Fibroblast of lung (primary cell): ENCODE results near the gene SLC6A9. TPM values are rescaled to one million over a fixed set of nuclear protein-coding genes. Genes with fewer than 3 reads are reported as not detected.

ENCODE experiments used
- DNase-seq, 2 donors: peaks; one replicate each; pipeline versions ENCODE4 v3.0.0 to v3.0.0-alpha.2; 2010; ENCODE audit warnings: low read depth in 2 of 2
- H2AFZ ChIP-seq: 2 replicates; pipeline ENCODE4 v1.5.1; 2012; ENCODE audit warnings: low read length, control low read depth, inconsistent platforms
- H3K27ac ChIP-seq: 2 replicates; pipeline ENCODE4 v1.5.1; 2011; ENCODE audit warnings: low read length, control low read depth; ENCODE audit not compliant: insufficient read depth
- H3K27me3 ChIP-seq: 2 replicates; pipeline ENCODE4 v1.5.1; 2011; ENCODE audit warnings: mild to moderate bottlenecking, low read length; ENCODE audit not compliant: control insufficient read depth, insufficient read depth
- H3K36me3 ChIP-seq: 2 replicates; pipeline ENCODE4 v1.5.1; 2011; ENCODE audit warnings: low read length; ENCODE audit not compliant: control insufficient read depth, insufficient read depth
- H3K4me1 ChIP-seq: 2 replicates; pipeline ENCODE4 v1.5.1; 2011; ENCODE audit warnings: low read length; ENCODE audit not compliant: control insufficient read depth, insufficient read depth; ENCODE audit errors: extremely low read depth
- H3K4me2 ChIP-seq: 2 replicates; pipeline ENCODE4 v1.5.1; 2011; ENCODE audit warnings: low read length, control low read depth; ENCODE audit not compliant: insufficient read depth; ENCODE audit errors: extremely low read depth
- H3K4me3 ChIP-seq, 4 experiments: fragments of 200-600 bp in 1 of 4; sonication (generic) in 1 of 4; replicated peaks in 1 of 4; 2 replicates each; pipeline ENCODE4 v1.5.1; 2011 to 2016; ENCODE audit warnings: low read length in 4 of 4, low read depth in 3 of 4, mild to moderate bottlenecking in 3 of 4, control low read depth in 2 of 4, inconsistent platforms in 1 of 4, mixed read lengths in 1 of 4; ENCODE audit not compliant: insufficient read depth in 1 of 4; ENCODE audit errors: control extremely low read depth in 1 of 4
- H3K79me2 ChIP-seq: 2 replicates; pipeline ENCODE4 v1.5.1; 2012; ENCODE audit warnings: mild to moderate bottlenecking, low read length, inconsistent platforms; ENCODE audit not compliant: control insufficient read depth, insufficient read depth
- H3K9ac ChIP-seq: 2 replicates; pipeline ENCODE4 v1.5.1; 2011; ENCODE audit warnings: mild to moderate bottlenecking, low read length, control low read depth; ENCODE audit not compliant: insufficient read depth
- H3K9me3 ChIP-seq: 2 replicates; pipeline ENCODE4 v1.5.1; 2012; ENCODE audit warnings: low read depth, low read length; ENCODE audit not compliant: control insufficient read depth, insufficient read depth
- H4K20me1 ChIP-seq: 2 replicates; pipeline ENCODE4 v1.5.1; 2011; ENCODE audit warnings: low read length; ENCODE audit not compliant: control insufficient read depth, insufficient read depth; ENCODE audit errors: extremely low read depth
- EZH2 ChIP-seq: IDR thresholded peaks from 2 replicates; pipeline ENCODE4 v1.5.1; 2012; ENCODE audit warnings: low read length, control low read depth, mild to moderate bottlenecking; ENCODE audit errors: missing control alignments
- polyA plus RNA-seq, 2 donors: library from polyadenylated mRNA; depleted of rRNA in 1 of 2; stranded (reverse) in 1 of 2; unstranded in 1 of 2; fragments of >200 nt; gene quantifications; 2 replicates each; pipeline ENCODE4 v1.2.1, GENCODE V29; 2011 to 2012; ENCODE audit warnings: missing spikeins in 1 of 2
- total RNA-seq: library from RNA; depleted of rRNA; stranded (reverse); fragments of >200 nt; gene quantifications from 2 replicates; pipeline ENCODE4 v1.2.1, GENCODE V29; 2014
- TF ChIP-seq, protein P1 (sequence below), 2 donors: IDR thresholded peaks in 1 of 2; conservative IDR thresholded peaks in 1 of 2; 1 replicate in 1 of 2; 2 replicates in 1 of 2; pipeline ENCODE4 v1.5.1; 2011 to 2012; ENCODE audit warnings: low read length in 2 of 2, control low read depth in 1 of 2, inconsistent platforms in 1 of 2, low read depth in 1 of 2, mild to moderate bottlenecking in 1 of 2

Gene SLC6A9
- total and polyA plus RNA-seq, 2 donors (not counting 1 experiment from before 2014, with no cell fraction given): 3.4 to 19.5 TPM

DNA sequence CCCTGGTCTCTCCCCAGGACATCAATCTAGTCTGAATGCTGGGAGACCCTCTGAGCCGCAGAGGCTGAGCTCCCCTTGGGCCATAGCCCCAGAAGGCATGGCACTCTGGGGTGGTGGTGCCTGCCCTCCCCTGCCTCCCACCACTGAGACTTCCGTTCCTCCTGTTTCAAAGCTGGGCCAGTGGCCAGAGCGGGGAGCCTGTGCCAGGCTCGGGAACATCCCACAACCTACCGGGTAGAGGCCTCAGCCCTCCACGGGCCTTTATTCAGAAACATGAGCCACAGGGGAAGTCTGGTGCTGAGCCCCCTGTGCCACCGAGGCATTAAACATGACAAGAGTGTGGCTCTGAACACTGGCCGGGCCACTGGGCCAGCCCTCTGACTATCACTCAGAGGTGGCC is 31.8 kb downstream of the SLC6A9 start:
- Histone ChIP-seq H3K4me3 (no peak overlapping the region), H3K27ac (no peak overlapping the region), H3K4me1 (no peaks in the 10 kb centered on the region), H3K4me2 (no peak overlapping the region), H3K79me2 (no peaks in the 10 kb centered on the region), H3K9me3 (no peaks in the 10 kb centered on the region), H2AFZ (no peak overlapping the region), H3K27me3 (no peaks in the 10 kb centered on the region), H3K9ac (no peak overlapping the region), H3K36me3 (no peaks in the 10 kb centered on the region), H4K20me1 (no peaks in the 10 kb centered on the region)
- TF ChIP-seq EZH2: no peak
- TF ChIP-seq, protein P1, sequence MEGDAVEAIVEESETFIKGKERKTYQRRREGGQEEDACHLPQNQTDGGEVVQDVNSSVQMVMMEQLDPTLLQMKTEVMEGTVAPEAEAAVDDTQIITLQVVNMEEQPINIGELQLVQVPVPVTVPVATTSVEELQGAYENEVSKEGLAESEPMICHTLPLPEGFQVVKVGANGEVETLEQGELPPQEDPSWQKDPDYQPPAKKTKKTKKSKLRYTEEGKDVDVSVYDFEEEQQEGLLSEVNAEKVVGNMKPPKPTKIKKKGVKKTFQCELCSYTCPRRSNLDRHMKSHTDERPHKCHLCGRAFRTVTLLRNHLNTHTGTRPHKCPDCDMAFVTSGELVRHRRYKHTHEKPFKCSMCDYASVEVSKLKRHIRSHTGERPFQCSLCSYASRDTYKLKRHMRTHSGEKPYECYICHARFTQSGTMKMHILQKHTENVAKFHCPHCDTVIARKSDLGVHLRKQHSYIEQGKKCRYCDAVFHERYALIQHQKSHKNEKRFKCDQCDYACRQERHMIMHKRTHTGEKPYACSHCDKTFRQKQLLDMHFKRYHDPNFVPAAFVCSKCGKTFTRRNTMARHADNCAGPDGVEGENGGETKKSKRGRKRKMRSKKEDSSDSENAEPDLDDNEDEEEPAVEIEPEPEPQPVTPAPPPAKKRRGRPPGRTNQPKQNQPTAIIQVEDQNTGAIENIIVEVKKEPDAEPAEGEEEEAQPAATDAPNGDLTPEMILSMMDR (conservative IDR thresholded peaks at IDR 0.05 in 1 of 2, IDR thresholded peaks at IDR 0.05 in 1 of 2; ENCODE audit: low read depth in 1 of 2, low read length in 2 of 2): no peak
- no peak for DNase-seq

DNA sequence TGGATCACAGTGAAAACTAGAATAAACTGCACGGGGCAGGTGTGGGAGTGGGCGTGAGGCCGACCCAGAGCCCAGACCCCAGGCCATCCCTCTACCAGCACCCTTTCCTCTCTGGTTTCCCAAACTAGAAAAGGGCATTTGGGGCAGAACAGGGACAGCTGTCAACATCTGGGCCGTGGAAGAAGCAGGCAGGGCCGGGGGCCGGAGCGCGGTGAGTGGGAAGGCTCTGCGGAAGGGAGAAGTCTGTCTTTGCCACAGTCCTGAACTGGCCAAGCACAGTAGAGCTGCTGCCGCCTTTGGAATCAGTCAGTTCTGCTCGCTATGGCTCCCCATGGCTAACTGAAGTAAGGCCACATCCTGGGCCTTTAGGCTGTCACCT is 33.3 kb downstream of the SLC6A9 start:
- no peak for DNase-seq
- H3K36me3 ChIP-seq: no peaks in the 10 kb centered on the region
- no peak overlapping the region for H3K9ac ChIP-seq
- no peaks in the 10 kb centered on the region for H3K79me2 ChIP-seq
- TF ChIP-seq, protein P1 (conservative IDR thresholded peaks at IDR 0.05 in 1 of 2, IDR thresholded peaks at IDR 0.05 in 1 of 2; ENCODE audit: low read depth in 1 of 2, low read length in 2 of 2): no peak
- TF ChIP-seq EZH2: no peak
- no peak overlapping the region for H3K4me3 ChIP-seq
- no peak overlapping the region for H3K27ac ChIP-seq
- H3K27me3 ChIP-seq: no peaks in the 10 kb centered on the region
- no peak overlapping the region for H3K4me2 ChIP-seq
- no peaks in the 10 kb centered on the region for H4K20me1 ChIP-seq
- H3K9me3 ChIP-seq: no peaks in the 10 kb centered on the region
- no peak overlapping the region for H2AFZ ChIP-seq
- no peaks in the 10 kb centered on the region for H3K4me1 ChIP-seq

DNA sequence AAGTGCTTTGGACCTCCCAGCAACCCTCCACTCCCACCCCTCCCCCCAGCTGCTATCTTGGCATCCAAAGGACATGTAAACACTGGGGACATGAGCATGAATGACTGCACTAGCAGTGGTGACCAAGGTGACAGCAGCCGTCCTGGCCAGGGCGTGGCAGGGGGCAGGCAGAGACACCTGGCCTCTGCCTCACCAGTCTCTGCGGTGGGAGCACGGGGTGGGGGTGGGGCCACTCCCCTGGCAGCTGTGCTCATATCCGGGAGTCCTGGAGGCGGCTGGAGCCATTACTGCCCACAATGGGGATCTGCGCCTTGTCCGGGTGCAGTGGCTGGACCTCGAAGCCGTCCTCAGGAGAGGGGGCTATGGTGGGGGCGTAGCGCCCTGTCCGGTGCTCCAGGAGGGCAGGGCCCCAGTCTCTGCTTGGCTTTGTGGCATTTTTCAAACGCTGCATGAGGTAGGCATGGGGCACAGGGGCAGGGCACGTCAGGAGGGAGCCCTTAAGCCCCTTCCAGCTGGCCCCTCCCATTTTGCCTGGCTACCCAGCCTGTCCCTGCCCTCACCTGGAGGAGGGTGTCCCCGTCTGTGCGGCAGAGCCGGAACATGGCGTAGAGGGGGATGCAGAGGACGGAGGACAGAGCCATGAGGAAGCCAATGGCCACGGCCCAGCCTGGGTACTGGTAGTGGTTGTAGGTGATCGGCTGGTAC is 33.8 kb downstream of the SLC6A9 start:
- Histone ChIP-seq H3K4me3 (no peak overlapping the region), H3K27ac (no peak overlapping the region), H3K4me1 (no peaks in the 10 kb centered on the region), H3K9me3 (no peaks in the 10 kb centered on the region), H3K79me2 (no peaks in the 10 kb centered on the region), H3K36me3 (no peaks in the 10 kb centered on the region), H3K4me2 (no peak overlapping the region), H4K20me1 (no peaks in the 10 kb centered on the region), H3K9ac (no peak overlapping the region), H3K27me3 (no peaks in the 10 kb centered on the region), H2AFZ (no peak overlapping the region)
- TF ChIP-seq, protein P1 (conservative IDR thresholded peaks at IDR 0.05 in 1 of 2, IDR thresholded peaks at IDR 0.05 in 1 of 2; ENCODE audit: low read depth in 1 of 2, low read length in 2 of 2): no peak
- no peak for TF ChIP-seq EZH2
- DNase-seq: no peak
